Liver (tissue), 9 donors: ENCODE data around the gene OTOR. TPM values are rescaled to one million over a fixed set of nuclear protein-coding genes. Genes with fewer than 3 reads are reported as not detected.
A peak's percentile ranks its signal among the peaks of the same experiment; 100 is the strongest.

ENCODE experiments used
- DNase-seq: peaks from one replicate; pipeline ENCODE4 v3.0.0-alpha.2; 2017; ENCODE audit warnings: low spot score
- H3K27ac ChIP-seq, 2 donors: one replicate each; pipeline ENCODE4 v1.7.0; 2013; ENCODE audit warnings: inconsistent platforms in 2 of 2, low read length in 2 of 2, control low read depth in 1 of 2, low read depth in 1 of 2, mild to moderate bottlenecking in 1 of 2
- H3K27me3 ChIP-seq, 4 donors: one replicate each; pipeline versions ENCODE4 v1.6.1 to v1.7.0; 2013; ENCODE audit warnings: low read length in 3 of 4, inconsistent platforms in 1 of 4, mild to moderate bottlenecking in 1 of 4, moderate library complexity in 1 of 4; ENCODE audit not compliant: control insufficient read depth in 4 of 4, insufficient read depth in 4 of 4
- H3K36me3 ChIP-seq, 4 donors: one replicate each; pipeline versions ENCODE4 v1.6.1 to v1.7.0; 2013; ENCODE audit warnings: low read length in 3 of 4, mild to moderate bottlenecking in 3 of 4, low read depth in 1 of 4, moderate library complexity in 1 of 4; ENCODE audit not compliant: control insufficient read depth in 4 of 4, insufficient read depth in 3 of 4
- H3K4me1 ChIP-seq, 4 donors: one replicate each; pipeline versions ENCODE4 v1.6.1 to v1.7.0; 2013; ENCODE audit warnings: low read length in 3 of 4, mild to moderate bottlenecking in 3 of 4, moderate library complexity in 1 of 4; ENCODE audit not compliant: control insufficient read depth in 4 of 4, insufficient read depth in 4 of 4
- H3K4me3 ChIP-seq, 3 donors: one replicate each; pipeline versions ENCODE4 v1.6.1 to v1.7.0; 2013; ENCODE audit warnings: low read length in 3 of 3, control low read depth in 1 of 3, low read depth in 1 of 3, mild to moderate bottlenecking in 1 of 3
- H3K9ac ChIP-seq, 2 donors: one replicate each; pipeline ENCODE4 v1.7.0; 2013; ENCODE audit warnings: low read length in 2 of 2, mild to moderate bottlenecking in 2 of 2, moderate library complexity in 2 of 2, control low read depth in 1 of 2, low read depth in 1 of 2
- H3K9me3 ChIP-seq, 4 donors: one replicate each; pipeline versions ENCODE4 v1.6.1 to v1.7.0; 2013; ENCODE audit warnings: low read length in 3 of 4; ENCODE audit not compliant: control insufficient read depth in 4 of 4
- ATF3 ChIP-seq: IDR thresholded peaks from 2 replicates; pipeline ENCODE4 v1.6.1; 2016; ENCODE audit warnings: antibody characterized with exemption
- FOXA2 ChIP-seq: IDR thresholded peaks from 2 replicates; pipeline ENCODE4 v1.6.1; 2016; ENCODE audit warnings: antibody characterized with exemption
- GABPA ChIP-seq, 2 donors: IDR thresholded peaks in 1 of 2; conservative IDR thresholded peaks in 1 of 2; 2 replicates each; pipeline ENCODE4 v1.6.1; 2016; ENCODE audit warnings: antibody characterized with exemption in 2 of 2, mild to moderate bottlenecking in 1 of 2, moderate library complexity in 1 of 2
- HNF4G ChIP-seq: IDR thresholded peaks from 2 replicates; pipeline ENCODE4 v1.6.1; 2016; ENCODE audit warnings: antibody characterized with exemption
- JUND ChIP-seq, 2 donors: IDR thresholded peaks; 2 replicates each; pipeline ENCODE4 v1.6.1; 2016; ENCODE audit warnings: antibody characterized with exemption in 2 of 2
- MAX ChIP-seq: IDR thresholded peaks from 2 replicates; pipeline ENCODE4 v1.6.1; 2016; ENCODE audit warnings: antibody characterized with exemption
- RAD21 ChIP-seq, 2 donors: IDR thresholded peaks; 2 replicates each; pipeline ENCODE4 v1.6.1; 2016; ENCODE audit warnings: antibody characterized with exemption in 2 of 2, mild to moderate bottlenecking in 2 of 2
- SP1 ChIP-seq: IDR thresholded peaks from 2 replicates; pipeline ENCODE4 v1.6.1; 2018; ENCODE audit warnings: antibody characterized with exemption, mild to moderate bottlenecking
- TAF1 ChIP-seq: conservative IDR thresholded peaks from 2 replicates; pipeline ENCODE4 v1.6.1; 2016; ENCODE audit warnings: antibody characterized with exemption, mild to moderate bottlenecking
- YY1 ChIP-seq: IDR thresholded peaks from 2 replicates; pipeline ENCODE4 v1.6.1; 2016; ENCODE audit warnings: antibody characterized with exemption, mild to moderate bottlenecking
- WGBS: extraction: QIAGEN DNeasy Blood & Tissue Kit; methylation state at CpG from one replicate; pipeline ENCODE4 v1.1.7; 2013; 5-methylcytosine and 5-hydroxymethylcytosine counted together
- polyA plus RNA-seq, 2 donors: library from polyadenylated mRNA; stranded (reverse) in 1 of 2; unstranded in 1 of 2; fragments of 200-250 nt in 1 of 2; fragments of >200 nt in 1 of 2; fragmentation: Nextera tagmentation in 1 of 2; extraction: Ambion mirVana in 1 of 2; gene quantifications; one replicate each; pipeline versions ENCODE4 v1.2.1 to v1.2.3, GENCODE V29; 2013 to 2015
- total RNA-seq, 2 donors: library from RNA; depleted of rRNA; stranded (reverse); fragments of >200 nt; gene quantifications; one replicate each; pipeline ENCODE4 v1.2.3, GENCODE V29; 2014
- TF ChIP-seq, protein P1 (sequence below): IDR thresholded peaks from 2 replicates; pipeline ENCODE4 v1.6.1; 2016; ENCODE audit warnings: antibody characterized with exemption, mild to moderate bottlenecking
- TF ChIP-seq, protein P2 (sequence below): fragments of 150-350 bp; IDR thresholded peaks from 2 replicates; pipeline ENCODE4 v1.5.1; 2017; ENCODE audit warnings: improper control_type of control experiment, low read depth, low read length; ENCODE audit not compliant: missing input control
- donor health status: healthy.
- donor health status: healthy.
- donor health status: healthy.
- donor health status: healthy.
- donor health status: healthy.

Gene OTOR
- total and polyA plus RNA-seq, 4 donors, result not detected

DNA sequence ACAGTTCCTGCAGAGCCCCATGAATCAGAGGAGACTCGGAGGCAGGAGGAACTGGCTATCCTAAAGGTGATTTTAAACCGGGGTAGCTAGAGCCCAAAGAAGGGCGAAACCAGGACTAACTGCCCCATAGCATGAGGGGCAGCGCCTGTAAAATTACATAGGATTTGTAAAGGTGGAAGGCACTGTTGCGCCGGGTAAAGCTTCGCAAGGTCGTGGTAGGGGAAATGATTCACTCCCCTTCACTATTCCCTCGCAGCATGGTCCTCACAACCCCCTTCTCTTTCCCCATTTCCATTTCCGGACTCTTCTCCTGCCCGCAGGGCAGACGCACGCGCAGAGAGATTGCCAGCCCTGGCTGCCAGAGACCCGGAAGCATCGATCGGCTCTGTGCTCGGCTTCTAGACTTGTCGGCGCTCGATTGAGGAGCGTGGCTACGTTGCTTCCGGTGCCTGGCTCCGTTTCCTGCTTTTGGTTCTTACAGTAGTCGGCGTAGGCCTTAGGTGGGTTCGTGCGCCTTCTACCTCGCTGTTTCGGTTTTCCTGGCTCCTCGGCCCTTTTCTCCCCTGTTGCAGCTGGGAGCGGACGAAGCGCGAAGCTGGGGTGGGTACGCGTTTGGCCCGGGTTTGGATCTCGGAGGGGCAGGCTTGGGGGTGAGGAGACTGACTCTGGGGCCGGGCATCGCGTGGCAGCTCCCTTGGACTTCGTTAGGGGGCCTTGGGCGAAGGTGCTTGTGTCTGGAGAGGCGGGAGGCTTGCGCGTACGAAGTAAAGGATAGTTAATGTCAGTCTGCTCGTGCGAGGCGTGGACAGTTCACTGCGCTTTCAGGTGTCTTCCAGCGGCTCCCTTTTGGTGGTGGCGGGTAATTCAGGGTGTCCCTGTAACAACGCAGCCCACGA is 18.3 kb upstream of the OTOR start, which contains the start of gene SNRPB2 (continued):
- TF ChIP-seq, protein P1, sequence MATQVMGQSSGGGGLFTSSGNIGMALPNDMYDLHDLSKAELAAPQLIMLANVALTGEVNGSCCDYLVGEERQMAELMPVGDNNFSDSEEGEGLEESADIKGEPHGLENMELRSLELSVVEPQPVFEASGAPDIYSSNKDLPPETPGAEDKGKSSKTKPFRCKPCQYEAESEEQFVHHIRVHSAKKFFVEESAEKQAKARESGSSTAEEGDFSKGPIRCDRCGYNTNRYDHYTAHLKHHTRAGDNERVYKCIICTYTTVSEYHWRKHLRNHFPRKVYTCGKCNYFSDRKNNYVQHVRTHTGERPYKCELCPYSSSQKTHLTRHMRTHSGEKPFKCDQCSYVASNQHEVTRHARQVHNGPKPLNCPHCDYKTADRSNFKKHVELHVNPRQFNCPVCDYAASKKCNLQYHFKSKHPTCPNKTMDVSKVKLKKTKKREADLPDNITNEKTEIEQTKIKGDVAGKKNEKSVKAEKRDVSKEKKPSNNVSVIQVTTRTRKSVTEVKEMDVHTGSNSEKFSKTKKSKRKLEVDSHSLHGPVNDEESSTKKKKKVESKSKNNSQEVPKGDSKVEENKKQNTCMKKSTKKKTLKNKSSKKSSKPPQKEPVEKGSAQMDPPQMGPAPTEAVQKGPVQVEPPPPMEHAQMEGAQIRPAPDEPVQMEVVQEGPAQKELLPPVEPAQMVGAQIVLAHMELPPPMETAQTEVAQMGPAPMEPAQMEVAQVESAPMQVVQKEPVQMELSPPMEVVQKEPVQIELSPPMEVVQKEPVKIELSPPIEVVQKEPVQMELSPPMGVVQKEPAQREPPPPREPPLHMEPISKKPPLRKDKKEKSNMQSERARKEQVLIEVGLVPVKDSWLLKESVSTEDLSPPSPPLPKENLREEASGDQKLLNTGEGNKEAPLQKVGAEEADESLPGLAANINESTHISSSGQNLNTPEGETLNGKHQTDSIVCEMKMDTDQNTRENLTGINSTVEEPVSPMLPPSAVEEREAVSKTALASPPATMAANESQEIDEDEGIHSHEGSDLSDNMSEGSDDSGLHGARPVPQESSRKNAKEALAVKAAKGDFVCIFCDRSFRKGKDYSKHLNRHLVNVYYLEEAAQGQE, result no peak
- TF ChIP-seq HNF4G (no peak), RAD21 (IDR thresholded peaks at IDR 0.05) (peak in 1 of 2 donors; percentile 47), YY1 (peak; percentile 90), SP1 (peak; percentile 41)

GRCh38 chr20:16732506-16733152 is 15.5 kb upstream of the OTOR start:
- DNase-seq, result no peak
- H3K4me3 ChIP-seq, result no peak overlapping the region
- 88% methylated on average over 4 of the region's 4 CpGs for WGBS
- TF ChIP-seq TAF1 (no peak), ATF3 (no peak), SP1 (no peak), JUND (IDR thresholded peaks at IDR 0.05) (no peak), GABPA (IDR thresholded peaks at IDR 0.05 in 1 of 2, conservative IDR thresholded peaks at IDR 0.05 in 1 of 2) (no peak), FOXA2 (no peak), YY1 (no peak), MAX (no peak)
- TF ChIP-seq, protein P1, result no peak
- TF ChIP-seq, protein P2, sequence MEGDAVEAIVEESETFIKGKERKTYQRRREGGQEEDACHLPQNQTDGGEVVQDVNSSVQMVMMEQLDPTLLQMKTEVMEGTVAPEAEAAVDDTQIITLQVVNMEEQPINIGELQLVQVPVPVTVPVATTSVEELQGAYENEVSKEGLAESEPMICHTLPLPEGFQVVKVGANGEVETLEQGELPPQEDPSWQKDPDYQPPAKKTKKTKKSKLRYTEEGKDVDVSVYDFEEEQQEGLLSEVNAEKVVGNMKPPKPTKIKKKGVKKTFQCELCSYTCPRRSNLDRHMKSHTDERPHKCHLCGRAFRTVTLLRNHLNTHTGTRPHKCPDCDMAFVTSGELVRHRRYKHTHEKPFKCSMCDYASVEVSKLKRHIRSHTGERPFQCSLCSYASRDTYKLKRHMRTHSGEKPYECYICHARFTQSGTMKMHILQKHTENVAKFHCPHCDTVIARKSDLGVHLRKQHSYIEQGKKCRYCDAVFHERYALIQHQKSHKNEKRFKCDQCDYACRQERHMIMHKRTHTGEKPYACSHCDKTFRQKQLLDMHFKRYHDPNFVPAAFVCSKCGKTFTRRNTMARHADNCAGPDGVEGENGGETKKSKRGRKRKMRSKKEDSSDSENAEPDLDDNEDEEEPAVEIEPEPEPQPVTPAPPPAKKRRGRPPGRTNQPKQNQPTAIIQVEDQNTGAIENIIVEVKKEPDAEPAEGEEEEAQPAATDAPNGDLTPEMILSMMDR, result no peak
- peaks cover 0 to 2% (median 0%) of the 10 kb centered on the region in 4 donors for H3K9me3 ChIP-seq
- H3K27ac ChIP-seq, result no peak overlapping the region
- peaks cover 4 to 37% (median 25%) of the 10 kb centered on the region in 4 donors for H3K36me3 ChIP-seq
- peaks cover 0 to 10% (median 0%) of the 10 kb centered on the region in 4 donors for H3K27me3 ChIP-seq
- no peak overlapping the region for H3K9ac ChIP-seq
- H3K4me1 ChIP-seq, result peaks cover 5 to 10% (median 9%) of the 10 kb centered on the region in 4 donors
